ENCODE measurements around the gene RPTOR. TPM values are rescaled to one million over a fixed set of nuclear protein-coding genes. Genes with fewer than 3 reads are reported as not detected.

The RPTOR gene
- total and polyA plus RNA-seq, 2 experiments from 2014 or later: 6.6 to 16.1 TPM

- Histone ChIP-seq H3K4me2 (ENCODE audit: unreplicated experiment) (no peak overlapping the region), H4K20me1 (ENCODE audit: insufficient read depth) (no peaks in the 10 kb centered on the region), H3F3A (ENCODE audit: insufficient read depth) (no peaks in the 10 kb centered on the region), H3K27ac (no peak overlapping the region), H3K9me3 (ENCODE audit: low read depth) (no peaks in the 10 kb centered on the region), H2AFZ (no peak overlapping the region), H3K4me1 (ENCODE audit: insufficient read depth) (no peaks in the 10 kb centered on the region), H3K4me3 (no peak overlapping the region), H3K36me3 (ENCODE audit: low read depth) (no peaks in the 10 kb centered on the region), H3K27me3 (replicated peaks; ENCODE audit: insufficient read depth) (no peaks in the 10 kb centered on the region), H3K79me2 (ENCODE audit: insufficient read depth) (no peaks in the 10 kb centered on the region), H3K9ac (no peak overlapping the region), H3K9me2 (ENCODE audit: insufficient read depth) (no peaks in the 10 kb centered on the region)
- WGBS, 2 experiments (ENCODE audit: low coverage in 1 of 2, low lambda C conversion rate in 2 of 2, missing lambda C conversion rate in 2 of 2): 90 to 91% methylated on average over 34 to 40 of the region's 40 CpGs
- TF ChIP-seq EZH2 (IDR thresholded peaks at IDR 0.05; ENCODE audit: insufficient read depth, poor library complexity, severe bottlenecking) (no peak), EZH2phosphoT487 (IDR thresholded peaks at IDR 0.05; ENCODE audit: insufficient read depth, low read depth) (no peak)
- in situ Hi-C loops (cut with MboI): no loop called here
- DNase-seq: no peak
Observed at GRCh38 chr17:80799538-80800480, 255.2 kb downstream of the RPTOR start.

GRCh38 chr17:80800481-80801391 is 256.1 kb downstream of the RPTOR start:
- Histone ChIP-seq H3K4me3 (no peak overlapping the region), H2AFZ (no peak overlapping the region), H3K9ac (no peak overlapping the region), H3K9me3 (ENCODE audit: low read depth) (no peaks in the 10 kb centered on the region), H3K36me3 (ENCODE audit: low read depth) (no peaks in the 10 kb centered on the region), H4K20me1 (ENCODE audit: insufficient read depth) (no peaks in the 10 kb centered on the region), H3K4me2 (ENCODE audit: unreplicated experiment) (no peak overlapping the region), H3K27ac (no peak overlapping the region), H3K9me2 (ENCODE audit: insufficient read depth) (no peaks in the 10 kb centered on the region), H3K79me2 (ENCODE audit: insufficient read depth) (no peaks in the 10 kb centered on the region), H3F3A (ENCODE audit: insufficient read depth) (no peaks in the 10 kb centered on the region), H3K27me3 (replicated peaks; ENCODE audit: insufficient read depth) (no peaks in the 10 kb centered on the region), H3K4me1 (ENCODE audit: insufficient read depth) (no peaks in the 10 kb centered on the region)
- 89 to 91% methylated on average over 18 of the region's 18 CpGs for WGBS, 2 experiments (ENCODE audit: low coverage in 1 of 2, low lambda C conversion rate in 2 of 2, missing lambda C conversion rate in 2 of 2)
- TF ChIP-seq EZH2 (IDR thresholded peaks at IDR 0.05; ENCODE audit: insufficient read depth, poor library complexity, severe bottlenecking) (no peak), EZH2phosphoT487 (IDR thresholded peaks at IDR 0.05; ENCODE audit: insufficient read depth, low read depth) (no peak)
- in situ Hi-C loops (cut with MboI): no loop called here
- DNase-seq: no peak

- WGBS, 2 experiments (ENCODE audit: low coverage in 1 of 2, low lambda C conversion rate in 2 of 2, missing lambda C conversion rate in 2 of 2): 95% methylated on average over 34 to 37 of the region's 37 CpGs
- in situ Hi-C loops (cut with MboI): no loop called here
Observed at GRCh38 chr17:80802626-80803450, 258.2 kb downstream of the RPTOR start.

More at GRCh38 chr17:80802626-80803450, 258.2 kb downstream of the RPTOR start:
- H3K27ac ChIP-seq: no peak overlapping the region
- H3K4me1 ChIP-seq (ENCODE audit: insufficient read depth): no peaks in the 10 kb centered on the region
- no peaks in the 10 kb centered on the region for H3F3A ChIP-seq (ENCODE audit: insufficient read depth)
- H3K9me3 ChIP-seq (ENCODE audit: low read depth): no peaks in the 10 kb centered on the region
- no peak overlapping the region for H3K9ac ChIP-seq
- DNase-seq: no peak
- H3K9me2 ChIP-seq (ENCODE audit: insufficient read depth): no peaks in the 10 kb centered on the region
- H2AFZ ChIP-seq: no peak overlapping the region
- H3K4me2 ChIP-seq (ENCODE audit: unreplicated experiment): no peak overlapping the region
- H4K20me1 ChIP-seq (ENCODE audit: insufficient read depth): no peaks in the 10 kb centered on the region
- no peaks in the 10 kb centered on the region for H3K27me3 ChIP-seq (replicated peaks; ENCODE audit: insufficient read depth)
- peaks cover 10% of the 10 kb centered on the region; the same call in 1 of the 2 replicates for H3K36me3 ChIP-seq (ENCODE audit: low read depth)
- TF ChIP-seq EZH2phosphoT487 (IDR thresholded peaks at IDR 0.05; ENCODE audit: insufficient read depth, low read depth) (no peak), EZH2 (IDR thresholded peaks at IDR 0.05; ENCODE audit: insufficient read depth, poor library complexity, severe bottlenecking) (no peak)
- no peaks in the 10 kb centered on the region for H3K79me2 ChIP-seq (ENCODE audit: insufficient read depth)
- H3K4me3 ChIP-seq: no peak overlapping the region
